Measurements from ENCODE around the gene GSPT1.

DNA sequence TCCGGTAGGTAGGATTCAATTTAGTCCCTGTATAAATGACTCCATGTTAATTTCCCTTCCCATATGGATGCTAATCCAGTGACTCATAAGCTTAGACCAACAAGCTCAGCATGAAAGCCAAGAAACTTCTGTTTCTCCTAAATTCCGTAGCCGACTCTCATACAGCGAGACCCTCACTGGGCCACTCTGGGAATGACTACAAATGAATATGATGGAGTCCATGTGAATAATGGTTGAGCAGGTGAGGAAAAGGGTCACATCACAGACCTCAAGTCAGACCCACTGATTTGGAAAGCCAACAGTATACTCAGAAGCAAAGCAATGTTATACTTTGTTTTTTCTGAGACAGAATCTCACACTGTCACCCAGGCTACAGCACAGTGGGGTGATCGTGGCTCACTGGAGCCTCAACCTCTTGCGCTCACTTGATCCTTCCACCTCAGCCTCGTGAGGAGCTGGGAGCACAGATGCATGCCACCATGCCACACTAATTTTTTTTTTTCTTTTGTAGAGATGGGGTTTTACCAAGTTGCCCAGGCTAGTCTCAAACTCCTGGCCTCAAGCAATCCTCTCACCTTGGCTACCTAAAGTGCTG lies 79.0 kb downstream of the GSPT1 start:
- TF ChIP-seq CTCF (IDR thresholded peaks at IDR 0.05) (no peak), EZH2 (IDR thresholded peaks at IDR 0.05) (no peak), EZH2phosphoT487 (IDR thresholded peaks at IDR 0.05) (no peak)

Measured in neural progenitor cell (in vitro differentiated cells).